ENCODE data around the gene ACADVL. TPM values are rescaled to one million over a fixed set of nuclear protein-coding genes. Genes with fewer than 3 reads are reported as not detected.
A peak's percentile ranks its signal among the peaks of the same experiment; 100 is the strongest.

Gene ACADVL
- polyA plus RNA-seq, 3 donors, result 152 to 1,231 (median 154) TPM

DNA sequence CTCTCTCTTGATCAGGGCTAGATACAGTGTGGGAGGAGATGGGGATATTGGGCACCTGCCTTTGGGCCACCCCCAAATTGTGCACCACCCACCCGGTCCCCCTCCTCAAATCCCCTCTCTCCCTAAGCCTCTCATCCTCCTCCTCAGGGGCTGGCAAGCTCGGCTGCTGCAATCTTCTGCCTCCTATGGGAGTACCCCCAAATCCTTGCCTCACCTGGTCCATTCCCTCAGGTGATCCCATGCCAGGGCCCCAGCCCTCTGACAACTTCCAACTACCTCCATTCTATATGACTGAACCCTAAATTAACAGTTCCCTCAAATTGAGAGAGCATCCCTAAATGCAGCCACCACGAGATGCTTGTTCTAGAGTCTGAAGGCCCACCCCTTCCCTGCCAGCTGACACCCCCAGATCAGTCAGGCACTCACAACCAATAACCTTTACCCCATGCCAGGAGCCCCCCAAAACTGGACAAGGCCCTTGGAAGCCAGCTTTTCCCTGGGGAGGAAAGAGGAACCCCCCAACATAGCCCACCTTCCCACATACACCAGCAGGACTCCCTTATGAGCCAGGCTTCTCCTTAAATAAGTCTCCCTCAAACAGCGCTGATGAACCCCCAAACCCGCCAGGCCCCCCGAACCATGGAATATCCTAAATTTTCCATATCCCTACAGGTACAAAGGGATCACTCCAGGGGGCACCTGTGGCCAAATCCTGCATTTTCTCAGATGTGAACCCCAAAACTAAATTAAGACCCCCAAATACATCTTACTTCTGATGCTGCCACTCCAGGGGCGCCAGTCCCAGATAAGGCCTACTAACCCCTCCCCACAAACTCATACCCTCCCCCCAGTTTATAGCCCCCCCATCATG is 3.3 kb upstream of the ACADVL start:
- Histone ChIP-seq H3K9me3 (replicated peaks in 1 of 2; ENCODE audit: control insufficient read depth in 1 of 2, insufficient read depth in 1 of 2, low read length in 2 of 2) (no peaks in the 10 kb centered on the region), H3K79me2 (ENCODE audit: insufficient read depth, low read length) (peaks cover 64% of the 10 kb centered on the region), H3K4me2 (replicated peaks; ENCODE audit: extremely low read depth, low read length, poor library complexity, severe bottlenecking) (peak overlapping the region; percentile 90), H3K4me3 (replicated peaks in 1 of 3; ENCODE audit: low read depth in 2 of 3, low read length in 3 of 3) (peak overlapping the region; percentile 36 to 81 (median 47)), H3K4me1 (ENCODE audit: control insufficient read depth in 1 of 2, insufficient read depth in 2 of 2, low read length in 2 of 2) (peaks cover 71 to 76% of the 10 kb centered on the region in 2 donors), H3K9ac (ENCODE audit: insufficient read depth, low read length, poor library complexity, severe bottlenecking) (peak overlapping the region; percentile 45), H3K36me3 (replicated peaks in 1 of 2; ENCODE audit: control insufficient read depth in 1 of 2, insufficient read depth in 2 of 2, low read length in 2 of 2) (peaks cover 0 to 4% of the 10 kb centered on the region in 2 donors), H4K20me1 (ENCODE audit: insufficient read depth, low read length) (peaks cover 52% of the 10 kb centered on the region), H2AFZ (ENCODE audit: insufficient read depth, low read depth, low read length, poor library complexity, severe bottlenecking) (no peak overlapping the region), H3K27me3 (ENCODE audit: control insufficient read depth in 2 of 2, insufficient read depth in 2 of 2, low read length in 2 of 2) (no peaks in the 10 kb centered on the region), H3K27ac (ENCODE audit: low read depth in 1 of 2, low read length in 2 of 2) (no peak overlapping the region)
- H3K9me3 Mint-ChIP-seq, result peaks cover 0 to 2% (median 0%) of the 10 kb centered on the region in 7 donors
- intact Hi-C loops (cut with micrococcal nuclease), result loop anchor here in 1 of 2 donors (5.0 to 10.0 kb wide), 2 partner anchors 36 to 188 kb away; partner anchors contain the start of genes CTDNEP1, ELP5, NLGN2 and TMEM256
- 16% methylated on average over 6 of the region's 7 CpGs for WGBS (ENCODE audit: insufficient coverage)
- H3K27ac Mint-ChIP-seq, result peak overlapping the region; percentile 37 to 97 (median 82)
- peaks cover 79% of the 10 kb centered on the region for H3K4me1 Mint-ChIP-seq
- H3K36me3 Mint-ChIP-seq, result peaks cover 4 to 10% of the 10 kb centered on the region in 2 donors
- TF ChIP-seq CTCF (IDR thresholded peaks at IDR 0.05), result no peak
- H3K27me3 Mint-ChIP-seq (ENCODE audit: low read depth in 3 of 3), result peaks cover 2 to 12% (median 3%) of the 10 kb centered on the region in 3 donors
- DNase-seq, result no peak
- peak overlapping the region; percentile 68 to 87 for H3K4me3 Mint-ChIP-seq

DNA sequence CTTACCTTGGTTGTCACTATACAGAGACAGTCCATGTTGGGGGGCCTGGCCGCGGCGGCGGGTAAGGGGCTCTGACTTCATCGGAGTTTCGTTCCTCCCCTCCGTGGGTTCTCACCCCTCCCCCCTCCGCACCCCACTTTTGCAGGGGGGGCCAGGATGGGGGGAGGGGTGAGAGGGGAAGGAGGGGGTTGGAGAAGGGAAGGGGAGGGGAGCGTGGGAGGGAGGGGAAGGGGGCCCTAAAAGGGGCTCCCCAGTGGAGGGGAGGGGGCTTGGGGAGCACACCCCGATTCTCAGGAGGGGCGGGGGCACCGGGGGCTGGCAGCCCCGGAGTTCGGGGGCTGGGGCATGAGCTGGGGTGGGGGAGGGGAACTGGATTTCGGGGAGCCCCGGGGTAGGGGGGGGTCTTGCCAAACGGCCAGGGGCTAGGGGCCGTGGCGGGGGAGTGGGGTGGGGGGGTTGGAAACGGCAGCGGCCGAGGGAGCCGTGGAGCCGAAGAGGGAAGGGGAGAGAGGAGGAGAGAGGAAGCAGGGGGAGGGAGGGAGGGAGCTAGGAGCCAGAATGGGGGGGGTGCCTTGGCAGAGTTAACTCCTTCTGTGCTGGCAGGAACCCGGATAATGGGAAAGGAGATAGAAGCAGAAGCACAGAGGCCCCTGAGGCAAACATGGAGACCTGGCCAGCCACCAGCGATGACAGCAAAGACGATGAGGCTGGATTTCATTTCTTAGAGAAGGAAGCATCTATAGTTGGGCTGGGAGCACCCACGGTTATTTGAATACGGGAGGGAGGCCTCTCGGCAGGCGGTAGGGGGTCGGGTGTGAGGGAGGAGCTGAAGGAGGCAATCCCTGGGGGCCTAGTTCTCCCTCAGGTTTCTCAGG is 2.4 kb upstream of the ACADVL start:
- Mint-ChIP-seq H3K27me3 (ENCODE audit: low read depth in 3 of 3) (peaks cover 0 to 10% (median 2%) of the 10 kb centered on the region in 3 donors), H3K36me3 (peaks cover 11 to 19% of the 10 kb centered on the region in 2 donors), H3K27ac (peak overlapping the region; percentile 23 to 97 (median 88)), H3K4me3 (peak overlapping the region; percentile 80 to 89), H3K9me3 (peaks cover 0 to 2% (median 0%) of the 10 kb centered on the region in 7 donors), H3K4me1 (peaks cover 78% of the 10 kb centered on the region)
- H3K27me3 ChIP-seq (ENCODE audit: control insufficient read depth in 2 of 2, insufficient read depth in 2 of 2, low read length in 2 of 2), result no peaks in the 10 kb centered on the region
- peaks cover 59% of the 10 kb centered on the region for H3K79me2 ChIP-seq (ENCODE audit: insufficient read depth, low read length)
- 0% methylated on average over 13 of the region's 32 CpGs for WGBS (ENCODE audit: insufficient coverage)
- peak overlapping the region; percentile 74 for H2AFZ ChIP-seq (ENCODE audit: insufficient read depth, low read depth, low read length, poor library complexity, severe bottlenecking)
- no peak for TF ChIP-seq CTCF (IDR thresholded peaks at IDR 0.05)
- DNase-seq, result peak; percentile 32 to 48 (median 35)
- H3K36me3 ChIP-seq (replicated peaks in 1 of 2; ENCODE audit: control insufficient read depth in 1 of 2, insufficient read depth in 2 of 2, low read length in 2 of 2), result peaks cover 7 to 10% of the 10 kb centered on the region in 2 donors
- peaks cover 72 to 81% of the 10 kb centered on the region in 2 donors for H3K4me1 ChIP-seq (ENCODE audit: control insufficient read depth in 1 of 2, insufficient read depth in 2 of 2, low read length in 2 of 2)
- H4K20me1 ChIP-seq (ENCODE audit: insufficient read depth, low read length), result peaks cover 52% of the 10 kb centered on the region
- H3K4me2 ChIP-seq (replicated peaks; ENCODE audit: extremely low read depth, low read length, poor library complexity, severe bottlenecking), result peak overlapping the region; percentile 90
- H3K9me3 ChIP-seq (replicated peaks in 1 of 2; ENCODE audit: control insufficient read depth in 1 of 2, insufficient read depth in 1 of 2, low read length in 2 of 2), result no peaks in the 10 kb centered on the region
- intact Hi-C loops (cut with micrococcal nuclease), result loop anchor here in 1 of 2 donors (5.0 to 10.0 kb wide), 2 partner anchors 35 to 187 kb away; partner anchors contain the start of genes CTDNEP1, ELP5, NLGN2 and TMEM256
- peak overlapping the region; percentile 14 to 65 for H3K27ac ChIP-seq (ENCODE audit: low read depth in 1 of 2, low read length in 2 of 2)
- H3K4me3 ChIP-seq (replicated peaks in 1 of 3; ENCODE audit: low read depth in 2 of 3, low read length in 3 of 3), result peak overlapping the region; percentile 41 to 81 (median 47)
- peak overlapping the region; percentile 45 for H3K9ac ChIP-seq (ENCODE audit: insufficient read depth, low read length, poor library complexity, severe bottlenecking)

All from CD14-positive monocyte (primary cell).